ENCODE measurements around the gene TMEM178B.

The TMEM178B gene

DNA sequence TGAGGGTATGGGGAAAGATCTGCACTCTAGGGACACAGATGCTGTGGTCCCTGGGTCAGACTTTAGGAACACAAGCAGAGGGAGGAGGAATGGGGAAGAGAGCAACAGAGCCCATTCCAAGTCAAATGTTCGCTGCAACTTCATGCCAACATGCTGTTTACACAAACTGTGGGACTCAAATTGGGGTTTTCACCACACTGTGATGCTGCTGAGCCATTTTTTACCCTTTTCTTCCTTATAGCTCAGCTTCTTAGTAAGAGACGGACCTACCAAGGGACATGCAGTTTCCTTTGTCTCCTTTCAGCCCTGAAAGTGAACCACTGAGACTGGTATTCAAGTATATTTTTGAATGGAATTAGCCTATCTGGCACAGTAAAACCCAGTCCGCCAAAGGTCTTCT is 413.1 kb downstream of the TMEM178B start:
- no peak for DNase-seq

DNA sequence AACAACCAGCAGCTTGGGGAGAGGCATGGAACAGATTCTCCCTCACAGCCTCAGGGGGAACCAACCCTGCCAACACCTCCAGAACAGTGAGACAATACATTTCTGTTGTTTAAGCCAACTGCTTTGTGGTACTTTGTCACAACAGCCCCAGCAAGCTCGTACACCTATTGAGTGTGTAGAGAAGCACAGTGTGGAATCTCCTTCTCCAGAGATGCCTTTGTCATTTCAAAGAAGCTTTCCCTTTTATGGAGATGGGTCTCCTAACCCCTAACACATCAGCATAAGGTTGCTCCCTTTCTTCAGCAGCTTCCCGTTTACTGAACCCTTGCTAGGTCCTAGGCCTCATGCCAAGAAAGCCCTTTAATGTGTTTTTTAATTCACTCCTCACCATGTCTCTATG is 416.6 kb downstream of the TMEM178B start:
- DNase-seq = no peak

DNA sequence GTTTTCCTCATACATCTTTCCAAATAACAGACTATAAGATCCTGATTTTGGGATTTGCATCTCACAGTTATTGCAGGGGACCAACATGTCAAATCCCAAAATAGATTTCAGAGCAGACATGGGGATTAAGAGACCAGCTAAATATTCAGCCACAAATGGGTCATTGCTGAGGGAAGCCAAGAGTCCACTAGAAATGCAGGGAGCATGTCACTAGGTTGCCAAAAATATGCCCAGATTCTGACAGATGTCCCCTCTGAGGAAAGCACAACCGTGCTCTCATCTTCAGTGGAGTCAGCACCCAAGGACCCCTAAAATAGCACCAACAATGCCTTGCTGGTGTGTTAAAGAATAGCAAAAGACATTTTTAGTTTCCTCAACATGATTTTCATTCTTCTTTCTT is 421.2 kb downstream of the TMEM178B start:
- no peak for DNase-seq

GRCh38 chr7:141497391-141497790 is 423.5 kb downstream of the TMEM178B start:
- no peak for DNase-seq

- no peak for DNase-seq
Observed at GRCh38 chr7:141500608-141501007, 426.7 kb downstream of the TMEM178B start.

DNA sequence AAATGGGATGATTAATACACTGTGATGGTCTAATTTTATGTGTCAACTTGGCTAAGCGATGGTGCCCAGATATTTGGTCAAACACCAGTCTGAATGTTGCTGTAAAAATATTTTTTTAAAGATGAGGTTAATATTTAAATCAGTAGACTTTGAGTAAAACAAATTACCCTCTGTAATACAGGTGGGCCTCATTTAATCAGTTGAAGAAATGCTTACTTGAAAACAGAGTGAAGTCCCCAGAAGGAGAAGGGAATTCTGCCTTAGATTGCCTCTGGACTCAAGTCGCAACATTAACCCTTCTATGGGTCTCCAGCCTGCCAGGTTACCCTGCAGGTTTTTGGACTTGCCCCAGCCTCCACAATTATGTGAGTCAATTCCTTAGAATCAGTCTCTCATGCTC is 427.6 kb downstream of the TMEM178B start:
- no peak for DNase-seq

- no peak for DNase-seq
Observed at GRCh38 chr7:141511316-141511675, 437.4 kb downstream of the TMEM178B start.

- DNase-seq = peak; percentile 2
Observed at GRCh38 chr7:141511676-141512396, 438.0 kb downstream of the TMEM178B start.

- no peak for DNase-seq
Observed at GRCh38 chr7:141512597-141512996, 438.7 kb downstream of the TMEM178B start.

- DNase-seq = no peak
Observed at GRCh38 chr7:141513720-141514119, 439.9 kb downstream of the TMEM178B start.

DNA sequence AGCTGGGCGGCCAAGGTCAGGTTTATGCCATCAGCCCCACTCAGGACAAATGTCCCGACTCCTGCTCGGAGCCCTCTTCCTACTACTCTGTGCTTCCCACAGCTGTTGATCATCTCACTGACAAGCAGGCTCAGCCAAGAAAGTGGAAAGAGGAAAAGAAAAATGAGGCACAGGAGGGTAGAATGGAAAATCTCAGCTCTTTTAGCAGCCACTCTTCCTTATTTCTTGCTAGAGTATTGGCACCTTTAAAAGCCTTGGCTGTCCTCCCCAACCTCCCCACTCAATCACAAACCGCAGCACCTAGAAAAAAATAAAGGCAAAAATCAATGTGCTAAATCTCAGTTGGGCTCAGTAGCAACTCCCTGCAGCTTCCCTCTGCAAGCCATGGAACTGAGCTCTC is 442.1 kb downstream of the TMEM178B start:
- DNase-seq = no peak

GRCh38 chr7:141519623-141520022 is 445.8 kb downstream of the TMEM178B start:
- DNase-seq = no peak

- DNase-seq = no peak
Observed at GRCh38 chr7:141522657-141523342, 448.9 kb downstream of the TMEM178B start.

DNA sequence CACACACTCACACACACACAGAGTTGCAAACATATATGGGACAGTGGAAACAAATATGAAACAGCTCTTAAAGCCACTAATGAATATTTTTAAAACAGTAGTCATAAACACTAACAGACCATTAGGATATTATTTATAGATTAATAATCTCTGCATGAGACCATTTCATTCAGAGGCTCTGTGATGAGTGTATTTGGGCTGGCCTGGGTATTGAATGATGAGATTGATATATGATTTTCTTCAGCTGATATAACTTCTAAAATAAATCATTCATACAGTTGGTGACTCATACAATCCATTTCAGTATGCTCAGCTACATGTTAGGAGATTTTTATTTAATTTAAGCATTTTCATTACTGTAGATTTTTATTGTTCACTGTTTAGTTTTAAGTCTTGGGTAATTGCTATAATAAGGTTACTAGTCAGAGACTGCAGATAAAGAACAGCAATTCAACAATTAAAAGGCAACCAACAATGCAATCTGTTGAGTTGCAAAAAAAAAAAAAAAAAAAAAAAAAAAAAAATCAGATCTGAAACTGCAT is 452.2 kb downstream of the TMEM178B start:
- DNase-seq = no peak

- no peak for DNase-seq
Observed at GRCh38 chr7:141527076-141527475, 453.2 kb downstream of the TMEM178B start.

GRCh38 chr7:141528399-141528798 is 454.5 kb downstream of the TMEM178B start:
- no peak for DNase-seq
